WTC11 (cell line): ENCODE data around the gene OTOG. TPM values are rescaled to one million over a fixed set of nuclear protein-coding genes. Genes with fewer than 3 reads are reported as not detected.

Experiments used
- ATAC-seq: fragments of 200-7000 bp; cut with Tn5 transposase; 2 replicates; pipeline ENCODE4 v1.10.0; 2021; ENCODE audit warnings: mild to moderate bottlenecking, moderate library complexity
- CTCF ChIA-PET: fragments of 300-600 bp; sonication (Branson Sonifier 250); formaldehyde crosslinking; loops from one replicate; lab custom pipeline; 2021; ENCODE audit warnings: antibody characterized with exemption; lab: Charles Lee
- POLR2A ChIA-PET: fragments of 350-600 bp; sonication (Branson Sonifier 250); formaldehyde crosslinking; loops from one replicate; lab custom pipeline; 2021; ENCODE audit warnings: antibody characterized with exemption; lab: Charles Lee
- DNase-seq: peaks from one replicate; pipeline ENCODE4 v3.0.0; 2021; ENCODE audit warnings: low spot score
- H3K27ac Mint-ChIP-seq: 2 replicates; pipeline ENCODE4 v1.8.0; 2021; ENCODE audit warnings: mixed read lengths
- H3K27me3 Mint-ChIP-seq: 2 replicates; pipeline ENCODE4 v1.8.0; 2021; ENCODE audit warnings: low read depth, mild to moderate bottlenecking, moderate library complexity, mixed read lengths
- H3K36me3 Mint-ChIP-seq: 2 replicates; pipeline ENCODE4 v1.8.0; 2021; ENCODE audit warnings: mixed read lengths
- H3K4me1 Mint-ChIP-seq: 2 replicates; pipeline ENCODE4 v1.8.0; 2022; ENCODE audit warnings: mixed read lengths
- H3K4me3 Mint-ChIP-seq: 2 replicates; pipeline ENCODE4 v1.8.0; 2021; ENCODE audit warnings: mild to moderate bottlenecking, moderate library complexity, mixed read lengths
- H3K9me3 Mint-ChIP-seq: 2 replicates; pipeline ENCODE4 v1.8.0; 2021; ENCODE audit warnings: mixed read lengths
- ATF6 ChIP-seq: sonication (generic); formaldehyde crosslinking; IDR thresholded peaks from 2 replicates; pipeline ENCODE4 v1.8.1; 2023; ENCODE audit warnings: mild to moderate bottlenecking, missing genetic modification reagents
- CBFB ChIP-seq: sonication (generic); formaldehyde crosslinking; IDR thresholded peaks from 2 replicates; pipeline ENCODE4 v1.8.1; 2022; ENCODE audit warnings: mild to moderate bottlenecking, low read depth, missing genetic modification reagents
- ESRRA ChIP-seq: sonication (generic); formaldehyde crosslinking; IDR thresholded peaks from 2 replicates; pipeline ENCODE4 v1.8.1; 2022; ENCODE audit warnings: mild to moderate bottlenecking, missing genetic modification reagents, borderline replicate concordance
- GABPB1 ChIP-seq: sonication (generic); formaldehyde crosslinking; IDR thresholded peaks from 2 replicates; pipeline ENCODE4 v1.8.1; 2023; ENCODE audit warnings: mild to moderate bottlenecking, missing genetic modification reagents
- SMAD4 ChIP-seq: sonication (generic); formaldehyde crosslinking; IDR thresholded peaks from 2 replicates; pipeline ENCODE4 v1.8.0; 2022; ENCODE audit warnings: mild to moderate bottlenecking, missing genetic modification reagents
- TEAD4 ChIP-seq: sonication (generic); formaldehyde crosslinking; IDR thresholded peaks from 2 replicates; pipeline ENCODE4 v1.8.0; 2022; ENCODE audit warnings: mild to moderate bottlenecking, missing genetic modification reagents
- USF2 ChIP-seq: sonication (generic); formaldehyde crosslinking; IDR thresholded peaks from 2 replicates; pipeline ENCODE4 v1.8.1; 2023; ENCODE audit warnings: mild to moderate bottlenecking, missing genetic modification reagents, moderate library complexity
- ZMAT4 ChIP-seq: fragments of 250-450 bp; sonication (Bioruptor Pico); IDR thresholded peaks from 2 replicates; pipeline ENCODE4 v1.9.0; 2021; ENCODE audit warnings: mild to moderate bottlenecking
- ZNF138 ChIP-seq: sonication (generic); formaldehyde crosslinking; conservative IDR thresholded peaks from 2 replicates; pipeline ENCODE4 v1.8.1; 2022; ENCODE audit warnings: mild to moderate bottlenecking, moderate library complexity, missing genetic modification reagents
- ZNF263 ChIP-seq: sonication (generic); formaldehyde crosslinking; IDR thresholded peaks from 2 replicates; pipeline ENCODE4 v1.8.1; 2022; ENCODE audit warnings: low read depth, mild to moderate bottlenecking, moderate library complexity, missing genetic modification reagents
- total RNA-seq: library from RNA; stranded (reverse); gene quantifications from 3 replicates; pipeline ENCODE4 v1.2.3, GENCODE V29; 2021
- TF ChIP-seq, protein P1 (sequence below): sonication (generic); formaldehyde crosslinking; conservative IDR thresholded peaks from 2 replicates; pipeline ENCODE4 v1.8.1; 2023; ENCODE audit warnings: mild to moderate bottlenecking, low read depth, missing genetic modification reagents, moderate library complexity
- TF ChIP-seq, protein P2 (sequence below): sonication (generic); formaldehyde crosslinking; conservative IDR thresholded peaks from 2 replicates; pipeline ENCODE4 v1.8.1; 2022; ENCODE audit warnings: mild to moderate bottlenecking, missing genetic modification reagents
- TF ChIP-seq, protein P3 (sequence below): fragments of 250-450 bp; sonication (Bioruptor Pico); conservative IDR thresholded peaks from 2 replicates; pipeline ENCODE4 v1.9.0; 2021; ENCODE audit warnings: mild to moderate bottlenecking
- TF ChIP-seq, protein P4 (sequence below): sonication (generic); formaldehyde crosslinking; IDR thresholded peaks from 2 replicates; pipeline ENCODE4 v1.8.1; 2023; ENCODE audit warnings: mild to moderate bottlenecking, moderate library complexity, missing genetic modification reagents
- TF ChIP-seq, protein P5 (sequence below): sonication (generic); formaldehyde crosslinking; IDR thresholded peaks from 2 replicates; pipeline ENCODE4 v1.8.1; 2022; ENCODE audit warnings: missing genetic modification reagents, borderline replicate concordance
- TF ChIP-seq, protein P6 (sequence below): fragments of 250-450 bp; sonication (Bioruptor Pico); IDR thresholded peaks from 2 replicates; pipeline ENCODE4 v1.9.0; 2021; ENCODE audit warnings: moderate library complexity, mild to moderate bottlenecking, inconsistent platforms, borderline replicate concordance

The OTOG gene
- total RNA-seq, 1 experiment from 2014 or later: 1.4 TPM

- TF ChIP-seq ATF6 (CRISPR knock-in tag): no peak
- TF ChIP-seq GABPB1: no peak
Observed at GRCh38 chr11:17606233-17607082, 59.4 kb downstream of the OTOG start (continued).

- CTCF ChIA-PET: interaction anchor here (1.0 to 2.1 kb wide), 4 partner anchors 8 to 128 kb away, joined by 3 to 9 read pairs (median 4); partner anchors contain the start of gene KCNC1
- H3K4me3 Mint-ChIP-seq: no peak overlapping the region
- no peaks in the 10 kb centered on the region for H3K36me3 Mint-ChIP-seq
- DNase-seq (no peak), ATAC-seq (no peak)
- no peak overlapping the region for H3K27ac Mint-ChIP-seq
- POLR2A ChIA-PET: no interaction called here
- H3K27me3 Mint-ChIP-seq: no peaks in the 10 kb centered on the region; the same call in 1 of the 2 replicates
- no peaks in the 10 kb centered on the region for H3K4me1 Mint-ChIP-seq
- no peaks in the 10 kb centered on the region for H3K9me3 Mint-ChIP-seq
- TF ChIP-seq, protein P1, sequence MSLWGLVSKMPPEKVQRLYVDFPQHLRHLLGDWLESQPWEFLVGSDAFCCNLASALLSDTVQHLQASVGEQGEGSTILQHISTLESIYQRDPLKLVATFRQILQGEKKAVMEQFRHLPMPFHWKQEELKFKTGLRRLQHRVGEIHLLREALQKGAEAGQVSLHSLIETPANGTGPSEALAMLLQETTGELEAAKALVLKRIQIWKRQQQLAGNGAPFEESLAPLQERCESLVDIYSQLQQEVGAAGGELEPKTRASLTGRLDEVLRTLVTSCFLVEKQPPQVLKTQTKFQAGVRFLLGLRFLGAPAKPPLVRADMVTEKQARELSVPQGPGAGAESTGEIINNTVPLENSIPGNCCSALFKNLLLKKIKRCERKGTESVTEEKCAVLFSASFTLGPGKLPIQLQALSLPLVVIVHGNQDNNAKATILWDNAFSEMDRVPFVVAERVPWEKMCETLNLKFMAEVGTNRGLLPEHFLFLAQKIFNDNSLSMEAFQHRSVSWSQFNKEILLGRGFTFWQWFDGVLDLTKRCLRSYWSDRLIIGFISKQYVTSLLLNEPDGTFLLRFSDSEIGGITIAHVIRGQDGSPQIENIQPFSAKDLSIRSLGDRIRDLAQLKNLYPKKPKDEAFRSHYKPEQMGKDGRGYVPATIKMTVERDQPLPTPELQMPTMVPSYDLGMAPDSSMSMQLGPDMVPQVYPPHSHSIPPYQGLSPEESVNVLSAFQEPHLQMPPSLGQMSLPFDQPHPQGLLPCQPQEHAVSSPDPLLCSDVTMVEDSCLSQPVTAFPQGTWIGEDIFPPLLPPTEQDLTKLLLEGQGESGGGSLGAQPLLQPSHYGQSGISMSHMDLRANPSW: no peak
- TF ChIP-seq ZMAT4 (CRISPR knock-in tag): no peak
- TF ChIP-seq, protein P2, sequence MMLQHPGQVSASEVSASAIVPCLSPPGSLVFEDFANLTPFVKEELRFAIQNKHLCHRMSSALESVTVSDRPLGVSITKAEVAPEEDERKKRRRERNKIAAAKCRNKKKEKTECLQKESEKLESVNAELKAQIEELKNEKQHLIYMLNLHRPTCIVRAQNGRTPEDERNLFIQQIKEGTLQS (CRISPR knock-in tag): no peak
- no peak for TF ChIP-seq SMAD4 (CRISPR knock-in tag)
- TF ChIP-seq, protein P3, sequence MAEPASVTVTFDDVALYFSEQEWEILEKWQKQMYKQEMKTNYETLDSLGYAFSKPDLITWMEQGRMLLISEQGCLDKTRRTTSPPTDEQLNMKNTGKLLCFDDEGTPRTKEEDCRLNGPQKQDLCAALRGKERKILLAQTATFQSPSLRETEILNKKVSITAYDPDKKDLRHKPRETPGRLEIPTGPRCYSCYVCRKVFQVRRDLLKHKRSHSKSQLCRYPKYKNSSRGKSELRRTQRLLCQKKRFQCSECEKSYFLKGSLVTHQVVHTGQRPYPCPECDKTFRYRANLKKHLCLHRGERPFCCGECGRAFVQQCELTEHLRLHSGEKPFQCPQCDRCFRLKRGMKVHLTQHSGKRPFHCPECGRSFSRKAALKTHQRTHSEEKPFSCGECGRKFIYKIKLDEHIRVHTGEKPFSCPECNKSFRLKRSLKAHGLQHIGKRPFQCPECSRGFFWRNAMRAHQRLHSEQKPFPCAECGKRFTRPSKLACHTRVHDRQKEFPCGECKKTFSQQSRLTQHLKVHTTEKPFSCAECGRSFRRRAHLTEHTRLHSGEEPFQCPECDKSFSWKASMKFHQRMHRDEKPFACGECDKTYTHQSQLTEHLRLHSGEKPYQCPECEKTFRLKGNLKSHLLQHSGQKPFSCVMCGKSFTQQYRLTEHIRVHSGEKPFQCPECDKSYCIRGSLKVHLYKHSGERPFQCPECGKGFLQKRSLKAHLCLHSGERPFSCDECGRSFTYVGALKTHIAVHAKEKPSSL (CRISPR knock-in tag): no peak
- no peak for TF ChIP-seq ZNF138 (CRISPR knock-in tag)
- TF ChIP-seq ATF6 (CRISPR knock-in tag): no peak
- TF ChIP-seq, protein P4, sequence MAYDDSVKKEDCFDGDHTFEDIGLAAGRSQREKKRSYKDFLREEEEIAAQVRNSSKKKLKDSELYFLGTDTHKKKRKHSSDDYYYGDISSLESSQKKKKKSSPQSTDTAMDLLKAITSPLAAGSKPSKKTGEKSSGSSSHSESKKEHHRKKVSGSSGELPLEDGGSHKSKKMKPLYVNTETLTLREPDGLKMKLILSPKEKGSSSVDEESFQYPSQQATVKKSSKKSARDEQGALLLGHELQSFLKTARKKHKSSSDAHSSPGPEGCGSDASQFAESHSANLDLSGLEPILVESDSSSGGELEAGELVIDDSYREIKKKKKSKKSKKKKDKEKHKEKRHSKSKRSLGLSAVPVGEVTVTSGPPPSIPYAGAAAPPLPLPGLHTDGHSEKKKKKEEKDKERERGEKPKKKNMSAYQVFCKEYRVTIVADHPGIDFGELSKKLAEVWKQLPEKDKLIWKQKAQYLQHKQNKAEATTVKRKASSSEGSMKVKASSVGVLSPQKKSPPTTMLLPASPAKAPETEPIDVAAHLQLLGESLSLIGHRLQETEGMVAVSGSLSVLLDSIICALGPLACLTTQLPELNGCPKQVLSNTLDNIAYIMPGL (CRISPR knock-in tag): no peak
- no peak for TF ChIP-seq TEAD4 (CRISPR knock-in tag)
- TF ChIP-seq, protein P5, sequence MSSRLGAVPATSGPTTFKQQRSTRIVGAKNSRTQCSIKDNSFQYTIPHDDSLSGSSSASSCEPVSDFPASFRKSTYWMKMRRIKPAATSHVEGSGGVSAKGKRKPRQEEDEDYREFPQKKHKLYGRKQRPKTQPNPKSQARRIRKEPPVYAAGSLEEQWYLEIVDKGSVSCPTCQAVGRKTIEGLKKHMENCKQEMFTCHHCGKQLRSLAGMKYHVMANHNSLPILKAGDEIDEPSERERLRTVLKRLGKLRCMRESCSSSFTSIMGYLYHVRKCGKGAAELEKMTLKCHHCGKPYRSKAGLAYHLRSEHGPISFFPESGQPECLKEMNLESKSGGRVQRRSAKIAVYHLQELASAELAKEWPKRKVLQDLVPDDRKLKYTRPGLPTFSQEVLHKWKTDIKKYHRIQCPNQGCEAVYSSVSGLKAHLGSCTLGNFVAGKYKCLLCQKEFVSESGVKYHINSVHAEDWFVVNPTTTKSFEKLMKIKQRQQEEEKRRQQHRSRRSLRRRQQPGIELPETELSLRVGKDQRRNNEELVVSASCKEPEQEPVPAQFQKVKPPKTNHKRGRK (CRISPR knock-in tag): no peak
- TF ChIP-seq, protein P6, sequence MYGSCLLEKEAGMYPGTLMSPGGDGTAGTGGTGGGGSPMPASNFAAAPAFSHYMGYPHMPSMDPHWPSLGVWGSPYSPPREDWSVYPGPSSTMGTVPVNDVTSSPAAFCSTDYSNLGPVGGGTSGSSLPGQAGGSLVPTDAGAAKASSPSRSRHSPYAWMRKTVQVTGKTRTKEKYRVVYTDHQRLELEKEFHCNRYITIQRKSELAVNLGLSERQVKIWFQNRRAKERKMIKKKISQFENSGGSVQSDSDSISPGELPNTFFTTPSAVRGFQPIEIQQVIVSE: no peak
- TF ChIP-seq ZNF263: no peak
- TF ChIP-seq GABPB1: no peak
- TF ChIP-seq USF2: no peak
- TF ChIP-seq ESRRA: no peak
- TF ChIP-seq CBFB (CRISPR knock-in tag): no peak
Observed at GRCh38 chr11:17607083-17607429, 60.0 kb downstream of the OTOG start.
